ENCODE measurements around the gene PDE11A.

GRCh38 chr2:177742851-177743250, 329.7 kb downstream of the PDE11A start:
- no peak for TF ChIP-seq POLR2AphosphoS5 (IDR thresholded peaks at IDR 0.05; ENCODE audit: low read depth, low read length)
- no peak for TF ChIP-seq REST (IDR thresholded peaks at IDR 0.05; ENCODE audit: insufficient read depth in 1 of 2, low read depth in 2 of 2, low read length in 2 of 2)
- TF ChIP-seq TAF1 (IDR thresholded peaks at IDR 0.05; ENCODE audit: borderline replicate concordance, insufficient read depth, low read length), result no peak
- no peak for TF ChIP-seq FOXP2 (optimal IDR thresholded peaks at IDR 0.05; ENCODE audit: borderline replicate concordance, extremely low read depth, extremely low read length, insufficient read depth)
- no peak for TF ChIP-seq SIN3A (IDR thresholded peaks at IDR 0.05; ENCODE audit: borderline replicate concordance, insufficient read depth, low read length)
